Lower leg skin (tissue), 4 donors: ENCODE results near the gene CAMK2D. TPM values are rescaled to one million over a fixed set of nuclear protein-coding genes. Genes with fewer than 3 reads are reported as not detected.

ENCODE experiments used
- DNase-seq, 2 donors: peaks; one replicate each; pipeline ENCODE4 v3.0.0-alpha.2; 2019; ENCODE audit warnings: low spot score in 2 of 2
- H3K4me3 ChIP-seq: fragments of 200-600 bp; sonication (generic); 2 replicates; pipeline ENCODE4 v1.5.1; 2017; ENCODE audit warnings: mild to moderate bottlenecking, low read depth; ENCODE audit not compliant: poor library complexity, severe bottlenecking
- CTCF ChIP-seq, 3 donors: fragments of 450-650 bp; IDR thresholded peaks; one replicate each; pipeline ENCODE4 v1.5.1; 2016; ENCODE audit warnings: antibody characterized with exemption in 3 of 3, mild to moderate bottlenecking in 3 of 3, moderate library complexity in 2 of 3
- POLR2A ChIP-seq, 2 donors: fragments of 450-650 bp; IDR thresholded peaks; one replicate each; pipeline ENCODE4 v1.6.1; 2016 to 2017; ENCODE audit warnings: antibody characterized with exemption in 2 of 2, mild to moderate bottlenecking in 1 of 2, moderate library complexity in 1 of 2
- WGBS, 2 donors: methylation state at CpG; one replicate each; pipeline ENCODE4 v1.1.5; 2018; 5-methylcytosine and 5-hydroxymethylcytosine counted together
- intact Hi-C: fragments of 100-400 bp; cut with DNase I; formaldehyde crosslinking; loops from one replicate; pipeline ENCODE4 v1.15.0; 2023; ENCODE audit warnings: low total_unique reads
- total RNA-seq, 4 donors: library from RNA; depleted of rRNA; stranded (reverse); fragments of >200 nt; gene quantifications; one replicate each; pipeline ENCODE4 v1.1.0, GENCODE V29; 2016

Gene CAMK2D
- total RNA-seq, 4 donors from 2014 or later = 25.2 to 40.7 (median 32.7) TPM

DNA sequence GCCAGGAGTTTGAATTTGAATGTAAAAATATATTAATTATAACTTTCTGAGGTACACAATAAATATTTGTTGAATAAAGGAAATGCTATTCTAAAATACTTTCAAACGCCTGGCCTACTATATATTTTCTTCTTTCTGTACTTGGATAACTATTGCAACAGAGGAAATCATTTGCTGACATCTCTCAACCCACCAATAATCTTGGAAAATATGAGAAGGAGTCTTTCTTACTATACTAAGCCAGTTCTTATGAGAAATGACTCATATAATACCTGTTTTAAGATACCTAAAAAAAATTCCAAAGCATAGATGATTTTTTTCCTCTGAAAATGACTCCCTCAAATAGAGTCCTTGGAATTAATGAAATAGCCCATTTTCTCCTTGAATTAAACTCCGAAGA, 64.1 kb downstream of the CAMK2D start:
- WGBS, 2 donors = 91% methylated on average over 2 of the region's 2 CpGs
- no peak overlapping the region for H3K4me3 ChIP-seq
- intact Hi-C loops = no loop called here
- TF ChIP-seq CTCF (IDR thresholded peaks at IDR 0.05) (no peak), POLR2A (IDR thresholded peaks at IDR 0.05) (no peak)
- no peak for DNase-seq

DNA sequence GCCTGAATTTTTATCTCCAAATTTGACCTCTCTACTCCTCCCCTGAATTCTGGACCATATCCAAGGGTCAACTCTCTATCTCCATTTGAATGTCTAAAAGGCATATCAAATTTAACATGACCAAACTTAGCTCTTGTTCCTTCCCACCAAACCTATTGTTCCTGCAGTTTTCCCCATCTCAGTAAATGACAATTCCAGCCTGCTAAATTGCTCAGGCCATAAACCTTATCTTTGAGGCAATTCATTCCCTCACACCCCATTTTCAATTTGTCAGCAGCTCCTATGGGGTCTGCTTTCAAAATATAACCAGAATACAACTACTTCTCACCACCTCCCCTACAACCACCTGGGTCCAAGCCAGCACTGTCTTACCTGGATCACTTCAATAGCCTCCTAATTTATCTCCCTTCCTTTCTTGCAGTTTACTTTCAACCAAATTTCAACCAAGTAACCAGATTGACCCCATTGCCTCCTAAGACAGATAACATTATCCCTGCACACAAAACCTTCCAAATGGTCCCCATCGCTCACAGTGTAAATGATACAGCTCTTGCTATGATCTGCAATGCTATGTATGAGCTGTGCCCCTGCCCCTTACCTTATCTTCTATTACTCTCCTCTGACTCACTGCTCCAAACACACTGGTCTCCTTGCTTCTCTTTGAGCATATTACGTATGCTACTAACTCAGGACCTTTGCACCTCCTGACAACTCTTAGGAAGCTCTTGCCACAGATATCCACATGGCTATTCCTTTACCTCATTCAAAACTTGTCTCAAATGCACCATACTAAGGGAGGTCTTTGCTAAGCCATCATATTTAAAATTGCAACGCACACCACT, 66.0 kb downstream of the CAMK2D start:
- no peak for TF ChIP-seq POLR2A (IDR thresholded peaks at IDR 0.05)
- no peak for TF ChIP-seq CTCF (IDR thresholded peaks at IDR 0.05)
- H3K4me3 ChIP-seq = no peak overlapping the region
- no peak for DNase-seq
- 96 to 97% methylated on average over 3 of the region's 3 CpGs for WGBS, 2 donors
- intact Hi-C loops = no loop called here

DNA sequence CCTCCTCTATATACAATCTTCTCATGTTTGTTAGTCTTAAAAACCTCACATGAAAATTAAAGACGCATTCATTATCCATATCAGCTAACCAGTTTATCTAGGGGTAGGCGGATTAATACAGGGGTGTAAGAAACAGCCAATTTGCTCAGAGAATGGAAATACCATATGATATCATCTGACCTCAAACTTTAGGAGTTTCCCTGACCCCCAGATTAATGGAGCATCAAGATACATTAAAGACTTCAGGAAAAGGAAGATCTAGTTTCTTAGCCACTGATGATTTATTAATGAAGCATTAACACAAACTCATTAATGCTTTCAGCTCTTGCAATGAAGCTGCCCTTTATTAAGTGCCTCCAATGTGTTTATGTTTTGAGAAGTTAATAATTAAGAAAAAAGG, 67.5 kb downstream of the CAMK2D start:
- intact Hi-C loops = no loop called here
- 91 to 96% methylated on average over 2 of the region's 2 CpGs for WGBS, 2 donors
- TF ChIP-seq POLR2A (IDR thresholded peaks at IDR 0.05) = no peak
- TF ChIP-seq CTCF (IDR thresholded peaks at IDR 0.05) = no peak
- H3K4me3 ChIP-seq = no peak overlapping the region
- no peak for DNase-seq

- TF ChIP-seq POLR2A (IDR thresholded peaks at IDR 0.05) = no peak
- TF ChIP-seq CTCF (IDR thresholded peaks at IDR 0.05) = no peak
- intact Hi-C loops = no loop called here
- no peak overlapping the region for H3K4me3 ChIP-seq
- no peak for DNase-seq
- WGBS, 2 donors = 57% methylated on average over 3 of the region's 3 CpGs
Measured at GRCh38 chr4:113692809-113693411, 68.6 kb downstream of the CAMK2D start.

- intact Hi-C loops = no loop called here
- TF ChIP-seq CTCF (IDR thresholded peaks at IDR 0.05) (no peak), POLR2A (IDR thresholded peaks at IDR 0.05) (no peak)
- WGBS, 2 donors = 82% methylated on average over 2 of the region's 2 CpGs
- no peak for DNase-seq
- no peak overlapping the region for H3K4me3 ChIP-seq
Measured at GRCh38 chr4:113691676-113692075, 69.9 kb downstream of the CAMK2D start.
